HL-60/S4 (cell line): Measurements from ENCODE around the gene ANKRD6.

ENCODE experiments used
- in situ Hi-C: fragments of 300-500 bp; cut with MboI; formaldehyde crosslinking; loops from 2 replicates; pipeline ENCODE4 v1.14.3; 2022; ENCODE audit warnings: low sequenced_read_pairs

Gene ANKRD6

GRCh38 chr6:89464295-89464694, 31.3 kb downstream of the ANKRD6 start:
- in situ Hi-C loops: no loop called here

- in situ Hi-C loops: no loop called here
Measured at GRCh38 chr6:89467437-89467836, 34.5 kb downstream of the ANKRD6 start.

- in situ Hi-C loops: no loop called here
Measured at GRCh38 chr6:89468998-89469397, 36.0 kb downstream of the ANKRD6 start.

GRCh38 chr6:89471287-89471867, 38.4 kb downstream of the ANKRD6 start:
- in situ Hi-C loops: no loop called here

GRCh38 chr6:89475101-89475500, 42.1 kb downstream of the ANKRD6 start:
- in situ Hi-C loops: no loop called here

GRCh38 chr6:89475634-89476033, 42.7 kb downstream of the ANKRD6 start:
- in situ Hi-C loops: no loop called here

- in situ Hi-C loops: no loop called here
Measured at GRCh38 chr6:89479897-89480296, 46.9 kb downstream of the ANKRD6 start.

- in situ Hi-C loops: no loop called here
Measured at GRCh38 chr6:89481695-89482094, 48.7 kb downstream of the ANKRD6 start.

GRCh38 chr6:89482126-89482525, 49.2 kb downstream of the ANKRD6 start:
- in situ Hi-C loops: no loop called here

GRCh38 chr6:89483111-89483720, 50.3 kb downstream of the ANKRD6 start:
- in situ Hi-C loops: no loop called here

- in situ Hi-C loops: no loop called here
Measured at GRCh38 chr6:89485320-89485719, 52.4 kb downstream of the ANKRD6 start.

GRCh38 chr6:89487864-89488263, 54.9 kb downstream of the ANKRD6 start:
- in situ Hi-C loops: no loop called here

GRCh38 chr6:89488438-89488837, 55.5 kb downstream of the ANKRD6 start:
- in situ Hi-C loops: no loop called here

- in situ Hi-C loops: no loop called here
Measured at GRCh38 chr6:89489078-89489477, 56.1 kb downstream of the ANKRD6 start.

GRCh38 chr6:89492025-89492640, 59.2 kb downstream of the ANKRD6 start:
- in situ Hi-C loops: no loop called here

- in situ Hi-C loops: no loop called here
Measured at GRCh38 chr6:89494131-89494793, 61.3 kb downstream of the ANKRD6 start.

GRCh38 chr6:89495961-89496535, 63.1 kb downstream of the ANKRD6 start:
- in situ Hi-C loops: no loop called here

- in situ Hi-C loops: no loop called here
Measured at GRCh38 chr6:89500611-89501010, 67.7 kb downstream of the ANKRD6 start.

GRCh38 chr6:89501222-89501621, 68.3 kb downstream of the ANKRD6 start:
- in situ Hi-C loops: no loop called here

GRCh38 chr6:89501753-89502152, 68.8 kb downstream of the ANKRD6 start:
- in situ Hi-C loops: no loop called here

- in situ Hi-C loops: no loop called here
Measured at GRCh38 chr6:89503641-89504040, 70.7 kb downstream of the ANKRD6 start.

- in situ Hi-C loops: no loop called here
Measured at GRCh38 chr6:89505847-89506246, 72.9 kb downstream of the ANKRD6 start.
